NCI-H2029 (cell line): Measurements from ENCODE around the gene TSPAN11.
A peak's percentile ranks its signal among the peaks of the same experiment; 100 is the strongest.

ENCODE experiments used
- DNase-seq: peaks from one replicate; lab custom pipeline; 2025; lab: John Stamatoyannopoulos, UW

TSPAN11 gene

GRCh38 chr12:30959778-30960177, 33.2 kb downstream of the TSPAN11 start:
- DNase-seq, result no peak

- DNase-seq, result no peak
Measured at GRCh38 chr12:30961030-30961429, 34.5 kb downstream of the TSPAN11 start.

- no peak for DNase-seq
Measured at GRCh38 chr12:30962047-30962446, 35.5 kb downstream of the TSPAN11 start.

GRCh38 chr12:30963709-30964564, 37.4 kb downstream of the TSPAN11 start:
- no peak for DNase-seq

- DNase-seq, result no peak
Measured at GRCh38 chr12:30964896-30965612, 38.5 kb downstream of the TSPAN11 start.

- DNase-seq, result no peak
Measured at GRCh38 chr12:30965613-30965985, 39.1 kb downstream of the TSPAN11 start.

- DNase-seq, result no peak
Measured at GRCh38 chr12:30967026-30967425, 40.5 kb downstream of the TSPAN11 start.

GRCh38 chr12:30968211-30968610, 41.7 kb downstream of the TSPAN11 start:
- no peak for DNase-seq

- DNase-seq, result no peak
Measured at GRCh38 chr12:30969006-30969405, 42.5 kb downstream of the TSPAN11 start.

GRCh38 chr12:30969606-30970395, 43.3 kb downstream of the TSPAN11 start:
- no peak for DNase-seq

- DNase-seq, result peak; percentile 20
Measured at GRCh38 chr12:30970559-30971197, 44.1 kb downstream of the TSPAN11 start.

GRCh38 chr12:30972035-30972434, 45.5 kb downstream of the TSPAN11 start:
- DNase-seq, result no peak

- DNase-seq, result no peak
Measured at GRCh38 chr12:30973175-30973574, 46.6 kb downstream of the TSPAN11 start.

- no peak for DNase-seq
Measured at GRCh38 chr12:30973830-30974229, 47.3 kb downstream of the TSPAN11 start.

- no peak for DNase-seq
Measured at GRCh38 chr12:30974746-30975500, 48.4 kb downstream of the TSPAN11 start.

- no peak for DNase-seq
Measured at GRCh38 chr12:30975581-30975980, 49.0 kb downstream of the TSPAN11 start.

GRCh38 chr12:30976206-30976605, 49.7 kb downstream of the TSPAN11 start:
- DNase-seq, result no peak

GRCh38 chr12:30977124-30977523, 50.6 kb downstream of the TSPAN11 start:
- no peak for DNase-seq

- no peak for DNase-seq
Measured at GRCh38 chr12:30977537-30978349, 51.2 kb downstream of the TSPAN11 start.

- DNase-seq, result no peak
Measured at GRCh38 chr12:30978639-30979038, 52.1 kb downstream of the TSPAN11 start.
